K562 (cell line): Measurements from ENCODE around the gene FAM161B. TPM values are rescaled to one million over a fixed set of nuclear protein-coding genes. Genes with fewer than 3 reads are reported as not detected.

Experiments
- BCL6 ChIP-seq: fragments of 250-450 bp; sonication (Bioruptor Pico); IDR thresholded peaks from 2 replicates; pipeline ENCODE4 v1.4.0; 2020
- CREBBP ChIP-seq: IDR thresholded peaks from one replicate; pipeline ENCODE4 v1.6.1; 2012; ENCODE audit warnings: low read depth, mild to moderate bottlenecking, control low read depth, inconsistent platforms, low read length
- ESRRA ChIP-seq: fragments of 450-650 bp; IDR thresholded peaks from 2 replicates; pipeline ENCODE4 v1.6.1; 2014; ENCODE audit warnings: low read depth, mild to moderate bottlenecking, moderate library complexity, borderline replicate concordance
- ETS2 ChIP-seq: IDR thresholded peaks from 2 replicates; pipeline ENCODE4 v1.6.1; 2016; ENCODE audit warnings: borderline replicate concordance, missing genetic modification characterization, mild to moderate bottlenecking, moderate library complexity, missing compliant biosample characterization; ENCODE audit not compliant: poor library complexity, severe bottlenecking
- IFI16 ChIP-seq: fragments of 250-450 bp; sonication (Bioruptor Pico); IDR thresholded peaks from 2 replicates; pipeline ENCODE4 v2.1.2; 2022; ENCODE audit warnings: mild to moderate bottlenecking, inconsistent platforms
- KLF16 ChIP-seq: IDR thresholded peaks from 2 replicates; pipeline ENCODE4 v1.6.1; 2016; ENCODE audit warnings: antibody characterized with exemption
- MTA3 ChIP-seq: fragments of 450-650 bp; formaldehyde crosslinking; IDR thresholded peaks from 2 replicates; pipeline ENCODE4 v1.6.1; 2017; ENCODE audit warnings: mild to moderate bottlenecking, borderline replicate concordance
- NR1H2 ChIP-seq: sonication (generic); formaldehyde crosslinking; IDR thresholded peaks from 2 replicates; pipeline ENCODE4 v1.4.0; 2020; ENCODE audit warnings: mild to moderate bottlenecking, missing genetic modification reagents
- NR2C2 ChIP-seq, 2 experiments: fragments of 200-800 bp in 1 of 2; sonication (Bioruptor generic) in 1 of 2; sonication (generic) in 1 of 2; formaldehyde crosslinking in 1 of 2; IDR thresholded peaks; 2 replicates each; pipeline versions ENCODE4 v1.6.1 to v1.8.0; 2016 to 2022; ENCODE audit warnings: mild to moderate bottlenecking in 1 of 2, missing compliant biosample characterization in 1 of 2, missing genetic modification characterization in 1 of 2, missing genetic modification reagents in 1 of 2
- PCBP2 ChIP-seq: fragments of 200-400 bp; formaldehyde crosslinking; IDR thresholded peaks from 2 replicates; pipeline ENCODE4 v1.6.1; 2018; ENCODE audit warnings: low read length, low read depth, mild to moderate bottlenecking, moderate library complexity; ENCODE audit not compliant: poor library complexity, severe bottlenecking
- RAD51 ChIP-seq: fragments of 450-650 bp; IDR thresholded peaks from 2 replicates; pipeline ENCODE4 v1.7.1; 2016; ENCODE audit warnings: low read depth, mild to moderate bottlenecking, borderline replicate concordance
- RFX5 ChIP-seq: IDR thresholded peaks from 2 replicates; pipeline ENCODE4 v1.6.1; 2011; ENCODE audit warnings: low read depth, mild to moderate bottlenecking, improper control_type of control experiment, low read length
- SMAD1 ChIP-seq: fragments of 150-350 bp; IDR thresholded peaks from 2 replicates; pipeline ENCODE4 v1.6.1; 2014; ENCODE audit warnings: low read length, low read depth; ENCODE audit not compliant: partially characterized antibody
- SMAD3 ChIP-seq: fragments of 450-650 bp; formaldehyde crosslinking; conservative IDR thresholded peaks from 2 replicates; pipeline ENCODE4 v1.4.0; 2020; ENCODE audit warnings: mild to moderate bottlenecking
- SMARCB1 ChIP-seq: IDR thresholded peaks from 2 replicates; pipeline ENCODE4 v1.6.1; 2011; ENCODE audit warnings: improper control_type of control experiment, low read depth; ENCODE audit not compliant: insufficient read length
- SUPT5H ChIP-seq: fragments of 450-650 bp; IDR thresholded peaks from 2 replicates; pipeline ENCODE4 v1.6.1; 2016
- TCFL5 ChIP-seq: fragments of 250-450 bp; sonication (Bioruptor Pico); conservative IDR thresholded peaks from 2 replicates; pipeline ENCODE4 v1.6.1; 2021; ENCODE audit warnings: mild to moderate bottlenecking, moderate library complexity, matching md5 sums
- TRIM28 ChIP-seq: fragments of 450-650 bp; IDR thresholded peaks from 2 replicates; pipeline ENCODE4 v1.6.1; 2017
- TSC22D4 ChIP-seq: fragments of 450-650 bp; IDR thresholded peaks from 2 replicates; pipeline ENCODE4 v1.6.1; 2016; ENCODE audit warnings: missing genetic modification characterization, missing biosample characterization, control low read depth
- ZEB2 ChIP-seq: fragments of 450-650 bp; IDR thresholded peaks from 2 replicates; pipeline ENCODE4 v1.6.1; 2016
- ZNF175 ChIP-seq: fragments of 200-800 bp; sonication (Bioruptor generic); IDR thresholded peaks from 2 replicates; pipeline ENCODE4 v1.6.1; 2016; ENCODE audit warnings: low read depth, mild to moderate bottlenecking, missing genetic modification characterization, missing compliant biosample characterization
- ZNF184 ChIP-seq: sonication (generic); formaldehyde crosslinking; IDR thresholded peaks from 2 replicates; pipeline ENCODE4 v1.5.0; 2020; ENCODE audit warnings: missing genetic modification reagents
- ZNF224 ChIP-seq: sonication (generic); formaldehyde crosslinking; IDR thresholded peaks from 2 replicates; pipeline ENCODE4 v1.8.0; 2022; ENCODE audit warnings: mild to moderate bottlenecking, missing genetic modification reagents
- polyA plus RNA-seq, 8 experiments: library from polyadenylated mRNA; depleted of rRNA in 4 of 8; stranded (reverse) in 5 of 8; unstranded in 3 of 8; fragments of >200 nt; fragmentation: Nextera tagmentation in 2 of 8; fragmentation: Illumina TruSeq in 1 of 8; extraction: Ambion mirVana in 2 of 8; extraction: Trizol in 1 of 8; gene quantifications; 2 replicates each; pipeline versions ENCODE4 v1.2.1 to v1.2.3, GENCODE V29; 2011 to 2014; ENCODE audit warnings: inconsistent platforms in 1 of 8, missing spikeins in 1 of 8
- total RNA-seq, 7 experiments: library from RNA; depleted of rRNA in 6 of 7; stranded (reverse); fragments of >200 nt in 6 of 7; fragmentation: Illumina TruSeq in 2 of 7; extraction: Trizol in 2 of 7; gene quantifications; 2 replicates each; pipeline versions ENCODE4 v1.2.1 to v1.2.3, GENCODE V29; 2011 to 2021; ENCODE audit warnings: low replicate concordance in 1 of 7
- TF ChIP-seq, protein P1 (sequence below): fragments of 450-650 bp; formaldehyde crosslinking; IDR thresholded peaks from 2 replicates; pipeline ENCODE4 v1.4.0; 2020; ENCODE audit warnings: mild to moderate bottlenecking, moderate library complexity
- TF ChIP-seq, protein P2 (sequence below): sonication (generic); formaldehyde crosslinking; IDR thresholded peaks from 2 replicates; pipeline ENCODE4 v1.8.0; 2022; ENCODE audit warnings: missing genetic modification reagents, mild to moderate bottlenecking, borderline replicate concordance
- TF ChIP-seq, protein P3 (sequence below), 3 experiments: fragments of 200-800 bp in 1 of 3; sonication (Bioruptor generic) in 1 of 3; sonication (generic) in 1 of 3; formaldehyde crosslinking in 1 of 3; IDR thresholded peaks; 2 replicates each; pipeline versions ENCODE4 v1.6.1 to v1.8.0; 2016 to 2022; ENCODE audit warnings: mild to moderate bottlenecking in 2 of 3, missing compliant biosample characterization in 2 of 3, missing genetic modification characterization in 2 of 3, missing genetic modification reagents in 1 of 3

Gene FAM161B
- total and polyA plus RNA-seq, 9 of the 15 experiments (the other 6 are each of a cell fraction or from before 2014, with no cell fraction given), result 0.15 to 1.3 (median 0.84) TPM

DNA sequence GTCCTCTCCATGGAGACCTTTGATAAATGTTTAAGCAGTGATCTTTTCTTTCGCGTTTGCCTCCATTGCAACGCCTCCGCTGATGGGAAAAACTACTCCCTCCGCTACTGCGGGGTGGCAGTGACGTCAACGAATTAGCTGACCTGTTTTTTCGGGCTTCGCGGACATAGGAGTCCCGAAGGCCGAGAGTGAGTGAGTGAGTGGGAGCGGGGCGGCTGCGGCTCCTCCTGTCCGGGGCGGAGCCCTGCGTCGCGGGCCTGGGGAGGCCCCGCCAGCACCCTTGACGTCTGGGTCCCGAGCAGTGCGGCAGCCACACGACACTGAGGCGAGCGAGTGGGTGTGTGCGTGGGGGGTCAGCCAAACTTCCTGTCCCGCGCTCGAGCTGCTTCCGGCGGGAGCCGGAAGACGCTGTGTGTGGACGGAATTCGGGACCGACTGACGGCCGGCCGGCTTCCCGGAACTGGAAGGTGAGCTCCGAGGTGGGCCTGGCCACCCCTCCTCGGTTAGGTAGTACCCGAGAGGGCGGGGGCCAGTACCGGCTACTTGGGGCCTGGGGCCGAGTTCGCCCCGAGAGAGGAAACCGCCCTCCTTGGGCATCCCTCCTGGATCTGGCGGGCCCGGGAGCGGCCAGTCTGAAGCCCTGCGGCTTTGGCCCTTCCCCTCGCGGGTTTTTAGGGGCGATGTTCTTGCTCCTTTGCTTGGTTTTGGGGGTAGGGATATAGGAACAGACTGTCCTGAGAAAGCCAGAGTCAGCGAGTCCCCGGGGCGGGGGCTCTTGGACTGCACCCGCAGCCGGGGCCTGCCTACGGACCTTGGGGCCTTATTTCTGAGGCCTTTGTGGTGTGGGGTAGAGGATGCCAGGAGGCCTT lies 63.2 kb downstream of the FAM161B start, which contains the start of gene ZNF410 (continued):
- TF ChIP-seq ETS2 (no peak), CREBBP (no peak), RAD51 (no peak), TRIM28 (no peak), ZNF224 (no peak), ZEB2 (peak; percentile 65), SUPT5H (peak; percentile 64), KLF16 (0 out of 2 replicates have a peak, but pooled peaks have one; percentile 4), SMAD1 (peak; percentile 52), IFI16 (CRISPR knock-in tag) (no peak), TCFL5 (no peak), BCL6 (CRISPR knock-in tag) (no peak), ZNF175 (no peak), ESRRA (no peak; the same call in 1 of the 2 replicates), NR2C2 (CRISPR knock-in tag; IDR thresholded peaks at IDR 0.05) (no peak), NR2C2 (tag; IDR thresholded peaks at IDR 0.05) (peak; percentile 63), MTA3 (0 out of 2 replicates have a peak, but pooled peaks have one; percentile 57), SMAD3 (no peak), SMARCB1 (no peak), TSC22D4 (tag) (no peak), PCBP2 (no peak), RFX5 (no peak), ZNF184 (no peak), NR1H2 (no peak)
- TF ChIP-seq, protein P1, sequence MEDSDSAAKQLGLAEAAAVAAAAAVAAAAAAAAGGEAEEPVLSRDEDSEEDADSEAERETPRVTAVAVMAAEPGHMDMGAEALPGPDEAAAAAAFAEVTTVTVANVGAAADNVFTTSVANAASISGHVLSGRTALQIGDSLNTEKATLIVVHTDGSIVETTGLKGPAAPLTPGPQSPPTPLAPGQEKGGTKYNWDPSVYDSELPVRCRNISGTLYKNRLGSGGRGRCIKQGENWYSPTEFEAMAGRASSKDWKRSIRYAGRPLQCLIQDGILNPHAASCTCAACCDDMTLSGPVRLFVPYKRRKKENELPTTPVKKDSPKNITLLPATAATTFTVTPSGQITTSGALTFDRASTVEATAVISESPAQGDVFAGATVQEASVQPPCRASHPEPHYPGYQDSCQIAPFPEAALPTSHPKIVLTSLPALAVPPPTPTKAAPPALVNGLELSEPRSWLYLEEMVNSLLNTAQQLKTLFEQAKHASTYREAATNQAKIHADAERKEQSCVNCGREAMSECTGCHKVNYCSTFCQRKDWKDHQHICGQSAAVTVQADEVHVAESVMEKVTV (CRISPR knock-in tag), result no peak
- TF ChIP-seq, protein P2, sequence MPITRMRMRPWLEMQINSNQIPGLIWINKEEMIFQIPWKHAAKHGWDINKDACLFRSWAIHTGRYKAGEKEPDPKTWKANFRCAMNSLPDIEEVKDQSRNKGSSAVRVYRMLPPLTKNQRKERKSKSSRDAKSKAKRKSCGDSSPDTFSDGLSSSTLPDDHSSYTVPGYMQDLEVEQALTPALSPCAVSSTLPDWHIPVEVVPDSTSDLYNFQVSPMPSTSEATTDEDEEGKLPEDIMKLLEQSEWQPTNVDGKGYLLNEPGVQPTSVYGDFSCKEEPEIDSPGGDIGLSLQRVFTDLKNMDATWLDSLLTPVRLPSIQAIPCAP (CRISPR knock-in tag), result no peak
- TF ChIP-seq, protein P3, sequence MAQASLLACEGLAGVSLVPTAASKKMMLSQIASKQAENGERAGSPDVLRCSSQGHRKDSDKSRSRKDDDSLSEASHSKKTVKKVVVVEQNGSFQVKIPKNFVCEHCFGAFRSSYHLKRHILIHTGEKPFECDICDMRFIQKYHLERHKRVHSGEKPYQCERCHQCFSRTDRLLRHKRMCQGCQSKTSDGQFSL (CRISPR knock-in tag; IDR thresholded peaks at IDR 0.05), result peak; percentile 92
- TF ChIP-seq, protein P3 (tag; IDR thresholded peaks at IDR 0.05), result peak in 1 of 2 experiments; percentile 85; a peak in 2 of 4 replicates
